ENCODE results near the gene ZNF189. TPM values are rescaled to one million over a fixed set of nuclear protein-coding genes. Genes with fewer than 3 reads are reported as not detected.

Gene ZNF189
- 10.0 and 11.6 TPM in 2 replicates for total RNA-seq

- intact Hi-C loops (cut with micrococcal nuclease): loop anchor here (1.0 to 5.0 kb wide), 5 partner anchors 51 to 1576 kb away; partner anchors contain the start of genes NR4A3, RNF20 and TEX10
Observed at GRCh38 chr9:101398068-101398929, at the start of gene ZNF189, which contains the start of gene MRPL50. Gene ZNF189, plus strand, starts transcription at chr9:101398851. Its CDS starts 306 bp downstream, at chr9:101399157. Gene MRPL50, minus strand, starts transcription at chr9:101398618. Its CDS starts 26 bp downstream, at chr9:101398592.

DNA sequence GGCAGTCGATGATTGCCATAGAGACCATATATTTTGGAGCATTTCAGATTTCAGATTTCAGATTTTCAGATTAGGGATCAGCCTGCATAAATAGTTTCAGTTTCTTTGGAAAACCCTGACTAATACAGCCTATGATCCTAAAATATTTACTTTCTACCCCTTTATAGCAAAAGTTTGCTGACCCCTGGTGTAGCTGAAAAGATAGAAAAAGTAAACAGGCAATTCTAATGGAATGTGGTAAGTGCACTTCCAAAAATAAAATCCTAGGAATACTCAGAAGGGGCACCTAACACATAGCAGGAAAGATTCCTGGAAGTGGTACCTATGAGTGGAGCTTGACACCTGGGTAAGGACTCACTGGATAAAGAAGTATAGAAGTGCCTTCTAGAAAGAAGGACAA, 48.4 kb upstream of the ZNF189 start:
- intact Hi-C loops (cut with micrococcal nuclease): no loop called here

- intact Hi-C loops (cut with micrococcal nuclease): no loop called here
Observed at GRCh38 chr9:101352892-101353463, 45.7 kb upstream of the ZNF189 start.

DNA sequence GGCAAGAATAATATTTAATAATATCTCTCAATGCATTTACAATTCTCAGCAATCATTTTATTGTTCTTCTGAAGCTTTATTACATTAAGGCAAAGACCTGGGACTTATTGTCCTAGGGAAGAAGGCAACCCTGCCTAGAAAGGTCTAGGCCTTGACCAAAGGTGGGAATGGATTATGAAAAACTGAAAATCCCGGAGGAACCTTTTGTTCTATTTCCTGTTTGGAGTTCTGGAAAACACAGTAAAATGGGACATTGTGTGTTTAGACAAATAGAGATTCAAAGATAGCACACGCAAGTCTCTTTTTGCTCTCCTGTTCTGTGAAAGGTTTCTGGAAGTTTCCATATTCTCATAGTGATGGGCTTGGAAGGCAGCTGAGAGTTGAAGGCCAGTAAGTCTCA, 45.0 kb upstream of the ZNF189 start:
- intact Hi-C loops (cut with micrococcal nuclease): no loop called here

- intact Hi-C loops (cut with micrococcal nuclease): no loop called here
Observed at GRCh38 chr9:101354143-101354764, 44.4 kb upstream of the ZNF189 start.

DNA sequence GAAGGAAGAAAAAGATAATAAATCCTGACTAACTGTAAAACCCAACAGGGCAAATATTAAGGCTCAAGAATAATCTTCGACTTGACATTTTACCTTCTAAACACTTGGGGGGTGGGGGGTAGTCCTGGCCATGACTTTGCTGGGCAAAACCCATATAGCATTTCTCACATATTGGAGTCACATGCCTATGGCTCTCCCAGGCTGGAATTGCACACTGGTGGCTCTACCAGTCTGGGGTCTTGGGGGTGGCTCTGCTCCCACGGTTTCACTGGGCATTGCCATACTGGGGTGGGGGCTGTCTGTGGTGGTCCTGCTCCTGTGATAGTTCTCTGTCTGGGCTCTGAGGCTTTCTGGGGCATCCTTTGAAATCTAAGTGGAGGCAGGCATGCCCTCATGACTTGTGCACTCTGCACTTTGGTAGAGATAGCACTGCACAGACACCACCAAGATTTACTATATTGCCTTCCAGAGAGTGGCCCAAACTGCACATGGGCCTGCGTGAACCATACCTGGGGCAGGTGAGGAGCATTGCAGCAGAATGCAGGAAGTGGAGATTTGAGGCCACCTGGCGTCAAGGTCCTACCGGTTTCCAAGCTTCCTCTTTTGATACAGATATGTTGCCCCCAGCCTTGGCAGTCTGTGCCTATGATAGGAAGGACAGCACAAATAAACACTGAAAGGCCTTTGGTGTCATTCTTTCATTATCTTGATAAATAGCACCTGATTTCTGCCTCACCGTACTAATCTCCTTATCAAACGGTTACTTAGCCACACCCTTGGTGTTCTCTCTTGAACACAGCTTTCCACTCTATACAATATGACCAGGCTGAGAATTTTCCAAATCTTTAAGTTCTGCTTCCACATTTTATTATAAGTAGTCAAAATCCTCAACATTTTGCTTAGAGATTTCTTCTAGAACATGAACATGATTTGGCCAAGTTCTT, 43.6 kb upstream of the ZNF189 start:
- intact Hi-C loops (cut with micrococcal nuclease): no loop called here

DNA sequence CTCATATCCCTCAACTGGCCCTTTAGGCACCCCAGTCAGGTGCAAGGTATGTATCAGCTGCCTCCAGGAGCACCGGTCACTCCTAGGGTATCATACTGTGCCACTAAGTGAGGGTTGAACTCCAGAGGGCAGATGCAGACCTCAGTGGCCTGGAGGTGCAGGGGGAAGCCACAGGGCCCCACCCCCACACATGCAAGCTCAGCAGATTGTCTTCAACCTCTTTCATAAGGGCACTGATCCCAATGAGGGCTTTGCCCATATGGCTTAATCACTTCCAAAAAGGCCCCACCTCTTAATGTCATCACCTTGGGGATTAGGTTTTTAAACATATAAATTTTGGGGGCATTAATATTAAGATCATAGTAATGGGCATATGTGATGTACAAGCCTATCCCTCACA, 42.0 kb upstream of the ZNF189 start:
- intact Hi-C loops (cut with micrococcal nuclease): no loop called here

- intact Hi-C loops (cut with micrococcal nuclease): no loop called here
Observed at GRCh38 chr9:101359679-101360078, 39.0 kb upstream of the ZNF189 start.

DNA sequence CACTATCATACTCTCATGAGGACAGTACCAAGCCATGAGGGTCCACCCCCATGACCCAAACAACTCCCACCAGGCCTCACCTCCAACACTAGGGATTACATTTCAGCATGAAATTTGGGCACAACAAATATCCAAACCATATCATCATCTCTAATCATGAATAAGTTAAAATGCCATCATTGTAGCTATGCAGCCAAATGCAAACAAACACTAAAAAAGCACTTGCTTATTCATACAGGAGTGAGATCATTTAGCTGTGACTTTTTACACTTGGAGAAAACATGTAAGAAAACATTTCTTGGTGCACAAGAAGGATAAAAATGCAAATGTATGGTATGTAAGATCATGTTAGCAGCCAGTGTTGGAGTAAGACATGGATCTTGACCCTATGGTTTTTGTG, 38.0 kb upstream of the ZNF189 start:
- intact Hi-C loops (cut with micrococcal nuclease): no loop called here

- intact Hi-C loops (cut with micrococcal nuclease): no loop called here
Observed at GRCh38 chr9:101362450-101362849, 36.2 kb upstream of the ZNF189 start.

DNA sequence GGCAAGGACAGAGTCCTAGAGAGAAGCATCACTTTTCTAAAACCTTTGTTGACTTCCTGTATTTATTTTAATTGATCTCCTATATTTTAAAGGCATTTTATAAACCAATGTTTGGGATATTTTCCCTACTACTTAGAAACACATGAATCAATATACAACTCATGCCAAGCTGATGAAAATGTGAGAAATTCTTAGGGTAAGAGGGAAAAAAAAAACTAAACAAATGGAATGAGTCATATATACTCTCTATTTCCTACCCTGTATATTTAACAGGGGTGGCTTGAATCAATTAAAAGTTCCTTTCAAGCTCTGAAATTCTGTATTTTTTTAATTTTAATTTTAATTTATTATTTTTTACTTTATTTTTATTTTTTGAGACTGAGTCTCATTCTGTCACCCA, 33.5 kb upstream of the ZNF189 start:
- intact Hi-C loops (cut with micrococcal nuclease): no loop called here

DNA sequence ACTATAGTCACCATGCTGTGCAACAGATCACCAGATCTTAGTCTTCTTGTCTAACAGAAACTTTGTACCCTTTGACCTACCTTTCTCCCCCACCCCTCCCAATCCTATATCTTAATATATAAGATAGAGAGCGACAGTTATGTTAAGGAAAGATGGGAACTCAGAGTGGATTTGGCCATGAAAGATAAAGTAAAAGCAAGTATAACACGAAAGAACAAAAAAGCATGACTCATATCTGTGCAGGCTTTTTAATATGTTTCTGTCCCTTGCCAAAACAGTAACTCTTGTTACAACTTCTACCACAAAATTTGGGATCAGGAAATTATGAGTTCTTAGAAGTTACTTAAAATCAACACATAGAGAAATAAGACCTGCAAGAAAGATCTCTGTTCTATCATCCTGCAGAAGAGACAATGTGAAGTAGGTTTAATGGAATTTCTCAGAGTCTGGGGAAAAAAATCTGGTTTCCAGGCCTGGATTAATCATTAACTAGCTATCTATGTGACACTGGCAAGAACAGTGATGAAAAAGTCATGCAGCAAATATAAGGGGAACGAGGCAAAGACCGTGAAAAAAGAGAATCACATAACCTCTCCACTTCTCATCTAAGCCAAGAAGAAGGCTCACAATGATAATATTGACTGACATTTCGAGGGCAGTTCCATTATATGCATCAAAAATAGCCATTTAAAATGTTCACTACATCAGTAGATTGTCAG, 32.5 kb upstream of the ZNF189 start:
- intact Hi-C loops (cut with micrococcal nuclease): no loop called here

- intact Hi-C loops (cut with micrococcal nuclease): no loop called here
Observed at GRCh38 chr9:101367323-101367722, 31.3 kb upstream of the ZNF189 start.

- intact Hi-C loops (cut with micrococcal nuclease): no loop called here
Observed at GRCh38 chr9:101369286-101369685, 29.4 kb upstream of the ZNF189 start.

- intact Hi-C loops (cut with micrococcal nuclease): no loop called here
Observed at GRCh38 chr9:101369884-101370531, 28.6 kb upstream of the ZNF189 start.

- intact Hi-C loops (cut with micrococcal nuclease): no loop called here
Observed at GRCh38 chr9:101371813-101372212, 26.8 kb upstream of the ZNF189 start.

- intact Hi-C loops (cut with micrococcal nuclease): no loop called here
Observed at GRCh38 chr9:101372327-101373118, 26.1 kb upstream of the ZNF189 start.

- intact Hi-C loops (cut with micrococcal nuclease): no loop called here
Observed at GRCh38 chr9:101375546-101375945, 23.1 kb upstream of the ZNF189 start.
